NCI-H2196 (cell line): Measurements from ENCODE around the gene HK2.
"Not testable (repeated sequence)": the region's sequence is repeated elsewhere in the genome, so short reads cannot be mapped to it uniquely, and the experiment has no call there.

Source experiments
- DNase-seq: peaks from one replicate; lab custom pipeline; 2025; ENCODE audit not compliant: unreplicated experiment; lab: John Stamatoyannopoulos, UW

The HK2 gene

GRCh38 chr2:74834792-74835755, 1.1 kb downstream of the HK2 start:
- DNase-seq = no peak

GRCh38 chr2:74835831-74836674, 2.1 kb downstream of the HK2 start:
- DNase-seq = peak; percentile 22

GRCh38 chr2:74836675-74837401, 2.9 kb downstream of the HK2 start:
- DNase-seq = no peak

- no peak for DNase-seq
These were observed 7.7 kb downstream of the HK2 start for GRCh38 chr2:74841641-74842040.

- DNase-seq = no peak
These were observed 9.5 kb downstream of the HK2 start for GRCh38 chr2:74843433-74843832.

- no peak for DNase-seq
These were observed 10.0 kb downstream of the HK2 start for GRCh38 chr2:74843899-74844298.

GRCh38 chr2:74844752-74845151, 10.8 kb downstream of the HK2 start:
- DNase-seq = no peak

GRCh38 chr2:74845217-74845751, 11.4 kb downstream of the HK2 start:
- peak; percentile 71 for DNase-seq

GRCh38 chr2:74845991-74846390, 12.1 kb downstream of the HK2 start:
- DNase-seq = no peak

- no peak for DNase-seq
These were observed 12.6 kb downstream of the HK2 start for GRCh38 chr2:74846481-74846880.

GRCh38 chr2:74847070-74847858, 13.3 kb downstream of the HK2 start:
- DNase-seq = no peak

- peak; percentile 9 for DNase-seq
These were observed 15.4 kb downstream of the HK2 start for GRCh38 chr2:74849228-74849892.

- no peak for DNase-seq
These were observed 16.7 kb downstream of the HK2 start for GRCh38 chr2:74850496-74851190.

GRCh38 chr2:74851191-74851566, 17.3 kb downstream of the HK2 start:
- no peak for DNase-seq

- DNase-seq = not testable (repeated sequence)
These were observed 19.4 kb downstream of the HK2 start for GRCh38 chr2:74853360-74853759.

- no peak for DNase-seq
These were observed 20.5 kb downstream of the HK2 start for GRCh38 chr2:74854401-74854800.

GRCh38 chr2:74855114-74855707, 21.3 kb downstream of the HK2 start:
- DNase-seq = not testable (repeated sequence)

- no peak for DNase-seq
These were observed 22.2 kb downstream of the HK2 start for GRCh38 chr2:74856004-74856578.
